HCEC 1CT (cell line): ENCODE data around the gene OR7G3.

ENCODE experiments used
- DNase-seq: peaks from one replicate; pipeline ENCODE4 v3.0.0-alpha.2; 2017

The OR7G3 gene

GRCh38 chr19:9086761-9087160 is 40.0 kb downstream of the OR7G3 start, which contains the start of gene OR1M1:
TSS of gene OR1M1 (plus strand) at chr19:9087061. CDS start at chr19:9093245, 6,184 bp downstream.
- no peak for DNase-seq

- no peak for DNase-seq
These were observed 48.1 kb downstream of the OR7G3 start for GRCh38 chr19:9078651-9079050.

GRCh38 chr19:9076901-9077300 is 49.8 kb downstream of the OR7G3 start:
- no peak for DNase-seq
